ENCODE data around the gene C19orf25. TPM values are rescaled to one million over a fixed set of nuclear protein-coding genes. Genes with fewer than 3 reads are reported as not detected.

Gene C19orf25
- polyA plus RNA-seq, 1 donor from 2014 or later: 80.2 TPM

DNA sequence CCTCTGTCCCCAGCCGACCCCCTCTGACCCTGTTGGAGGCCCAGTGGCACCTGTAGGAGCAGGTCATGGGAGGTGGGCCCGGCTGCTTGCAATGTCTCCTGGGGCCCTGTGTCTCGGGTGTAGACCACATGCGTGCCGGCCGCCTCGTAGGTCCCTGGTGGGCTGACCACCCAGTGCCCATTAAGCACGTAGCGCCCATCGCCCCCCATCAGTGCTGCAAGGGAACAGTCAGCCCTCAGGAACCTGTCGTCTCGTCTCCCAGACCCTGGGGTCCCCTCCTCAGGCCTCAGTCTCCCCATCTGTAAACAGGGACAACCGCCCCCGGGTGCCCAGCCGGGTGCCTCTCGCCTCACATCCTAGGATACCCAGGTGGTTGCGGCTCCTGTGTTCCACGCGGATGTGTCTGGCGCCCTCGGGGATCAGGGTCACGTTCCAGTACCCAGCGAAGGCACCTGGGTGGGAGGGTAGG, 28.2 kb upstream of the C19orf25 start:
- Histone ChIP-seq H3K4me3 (ENCODE audit: low read length) (peak overlapping the region; percentile 73), H2AFZ (ENCODE audit: low read depth, low read length) (peak overlapping the region; percentile 30), H3K36me3 (ENCODE audit: insufficient read depth, low read length) (no peaks in the 10 kb centered on the region), H3K79me2 (replicated peaks; ENCODE audit: insufficient read depth, low read length) (no peaks in the 10 kb centered on the region), H3K9me3 (ENCODE audit: low read length) (no peaks in the 10 kb centered on the region), H4K20me1 (ENCODE audit: insufficient read depth) (no peaks in the 10 kb centered on the region), H3K9me2 (ENCODE audit: insufficient read depth, low read length) (no peaks in the 10 kb centered on the region), H3K4me2 (ENCODE audit: low read length) (no peak overlapping the region), H3K27ac (ENCODE audit: low read length) (peak overlapping the region; percentile 95), H3K27me3 (ENCODE audit: insufficient read depth, low read depth, low read length) (peaks cover 13% of the 10 kb centered on the region), H3K9ac (ENCODE audit: low read length) (peak overlapping the region; percentile 86), H3F3A (ENCODE audit: insufficient read depth, low read length, poor library complexity, severe bottlenecking) (no peaks in the 10 kb centered on the region)
- TF ChIP-seq SMC3 (conservative IDR thresholded peaks at IDR 0.05; ENCODE audit: poor library complexity): no peak

DNA sequence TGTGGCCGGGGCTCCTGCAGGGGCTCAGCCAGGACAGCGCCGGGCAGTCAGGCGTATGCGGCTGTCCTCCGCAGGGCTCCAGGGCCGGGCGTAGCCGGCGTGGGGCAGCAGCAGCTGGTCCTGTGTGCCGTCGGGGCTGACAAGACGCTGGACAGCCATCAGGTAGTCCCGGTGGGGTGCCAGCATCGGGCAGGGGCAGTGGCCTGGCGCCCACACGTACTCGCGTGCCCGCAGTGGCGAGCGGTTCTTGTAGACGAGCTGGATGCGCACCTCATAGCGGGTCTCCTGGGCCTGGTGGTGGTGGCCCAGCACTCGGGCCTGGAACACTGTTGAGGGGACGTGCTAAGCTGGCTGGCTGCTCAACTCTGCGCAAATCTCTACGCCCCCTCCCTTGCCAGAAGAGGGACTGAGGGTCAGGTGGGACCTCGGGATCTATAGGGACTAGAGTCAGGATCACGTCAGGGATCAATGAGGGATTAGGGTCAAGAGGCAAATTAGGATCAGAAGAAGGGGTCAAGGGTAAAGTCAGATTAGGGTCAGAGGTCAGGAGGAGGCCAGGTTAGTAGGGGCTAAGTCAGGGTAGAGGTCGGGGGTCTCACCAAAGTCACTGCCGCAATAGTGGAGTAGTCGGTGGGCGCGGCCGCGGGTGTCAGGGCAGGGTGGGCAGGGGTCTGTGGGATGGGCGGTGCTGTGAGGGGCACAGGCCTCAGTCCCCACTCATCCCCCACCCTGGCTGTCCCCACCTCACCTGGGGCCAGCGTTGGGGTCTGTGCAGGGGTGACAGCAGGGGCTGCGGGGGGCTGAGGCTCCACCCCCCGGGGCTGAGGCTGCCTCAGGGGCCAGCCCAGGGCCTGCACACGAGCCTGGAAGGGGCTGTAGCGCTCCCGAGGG, 27.2 kb upstream of the C19orf25 start:
- Histone ChIP-seq H3F3A (ENCODE audit: insufficient read depth, low read length, poor library complexity, severe bottlenecking) (no peaks in the 10 kb centered on the region), H3K27me3 (ENCODE audit: insufficient read depth, low read depth, low read length) (peaks cover 5% of the 10 kb centered on the region), H3K4me2 (ENCODE audit: low read length) (no peak overlapping the region), H3K79me2 (replicated peaks; ENCODE audit: insufficient read depth, low read length) (no peaks in the 10 kb centered on the region), H3K36me3 (ENCODE audit: insufficient read depth, low read length) (no peaks in the 10 kb centered on the region), H3K9me3 (ENCODE audit: low read length) (no peaks in the 10 kb centered on the region), H2AFZ (ENCODE audit: low read depth, low read length) (no peak overlapping the region), H3K9me2 (ENCODE audit: insufficient read depth, low read length) (no peaks in the 10 kb centered on the region), H4K20me1 (ENCODE audit: insufficient read depth) (no peaks in the 10 kb centered on the region), H3K9ac (ENCODE audit: low read length) (no peak overlapping the region), H3K4me3 (ENCODE audit: low read length) (no peak overlapping the region), H3K27ac (ENCODE audit: low read length) (no peak overlapping the region)
- TF ChIP-seq EZH2 (IDR thresholded peaks at IDR 0.05; ENCODE audit: borderline replicate concordance, insufficient read depth, low read length, poor library complexity, severe bottlenecking): no peak
- TF ChIP-seq CTCF (IDR thresholded peaks at IDR 0.05; ENCODE audit: poor library complexity, severe bottlenecking): no peak
- TF ChIP-seq SMC3 (conservative IDR thresholded peaks at IDR 0.05; ENCODE audit: poor library complexity): no peak
- TF ChIP-seq EP300 (conservative IDR thresholded peaks at IDR 0.05; ENCODE audit: poor library complexity, severe bottlenecking): no peak
- no peak for TF ChIP-seq TAF1 (IDR thresholded peaks at IDR 0.05; ENCODE audit: low read depth)
- TF ChIP-seq REST (IDR thresholded peaks at IDR 0.05; ENCODE audit: borderline replicate concordance): no peak
- TF ChIP-seq RAD21 (conservative IDR thresholded peaks at IDR 0.05): no peak
- TF ChIP-seq POLR2AphosphoS5 (IDR thresholded peaks at IDR 0.05): no peak
- TF ChIP-seq MXI1 (conservative IDR thresholded peaks at IDR 0.05; ENCODE audit: poor library complexity, severe bottlenecking): no peak
